H1 (cell line): ENCODE data around the gene ROM1. TPM values are rescaled to one million over a fixed set of nuclear protein-coding genes. Genes with fewer than 3 reads are reported as not detected.

Experiments
- BRCA1 ChIP-seq: IDR thresholded peaks from 2 replicates; pipeline ENCODE4 v1.6.1; 2012; ENCODE audit warnings: low read depth, low read length, improper control_type of control experiment
- CREB1 ChIP-seq: IDR thresholded peaks from 2 replicates; pipeline ENCODE4 v1.6.1; 2012; ENCODE audit warnings: inconsistent platforms
- GABPA ChIP-seq: IDR thresholded peaks from 2 replicates; pipeline ENCODE4 v1.6.1; 2011; ENCODE audit warnings: mild to moderate bottlenecking, low read length, moderate library complexity, borderline replicate concordance; ENCODE audit not compliant: insufficient read depth
- JUN ChIP-seq: IDR thresholded peaks from 2 replicates; pipeline ENCODE4 v1.6.1; 2011; ENCODE audit warnings: low read depth, mild to moderate bottlenecking, improper control_type of control experiment, low read length
- KDM1A ChIP-seq: fragments of 200-600, 300-600 bp; sonication (generic); IDR thresholded peaks from 2 replicates; pipeline ENCODE4 v1.7.1; 2016; ENCODE audit warnings: mild to moderate bottlenecking, low read length, borderline replicate concordance
- MAX ChIP-seq: IDR thresholded peaks from 2 replicates; pipeline ENCODE4 v1.6.1; 2012; ENCODE audit warnings: inconsistent platforms
- POLR2A ChIP-seq, 2 experiments: IDR thresholded peaks; 1 replicate in 1 of 2; 2 replicates in 1 of 2; pipeline ENCODE4 v1.6.1; 2011; ENCODE audit warnings: low read depth in 2 of 2, low read length in 2 of 2, mild to moderate bottlenecking in 2 of 2; ENCODE audit errors: control extremely low read depth in 1 of 2
- POLR2AphosphoS5 ChIP-seq: IDR thresholded peaks from 2 replicates; pipeline ENCODE4 v1.6.1; 2011; ENCODE audit warnings: low read depth, low read length
- RAD21 ChIP-seq, 2 experiments: IDR thresholded peaks in 1 of 2; conservative IDR thresholded peaks in 1 of 2; 2 replicates each; pipeline ENCODE4 v1.6.1; 2011; ENCODE audit warnings: low read depth in 2 of 2, low read length in 2 of 2, improper control_type of control experiment in 1 of 2, inconsistent platforms in 1 of 2, mild to moderate bottlenecking in 1 of 2, moderate library complexity in 1 of 2
- SP1 ChIP-seq: IDR thresholded peaks from 2 replicates; pipeline ENCODE4 v1.6.1; 2011; ENCODE audit warnings: low read depth, low read length
- SP2 ChIP-seq: IDR thresholded peaks from 2 replicates; pipeline ENCODE4 v1.6.1; 2012; ENCODE audit warnings: mild to moderate bottlenecking, low read length, inconsistent platforms
- SP4 ChIP-seq: IDR thresholded peaks from 2 replicates; pipeline ENCODE4 v1.6.1; 2012; ENCODE audit warnings: low read length, inconsistent platforms
- SUZ12 ChIP-seq: fragments of 200-600 bp; sonication (generic); IDR thresholded peaks from 2 replicates; pipeline ENCODE4 v1.6.1; 2012; ENCODE audit warnings: mild to moderate bottlenecking, inconsistent platforms, low read length, moderate library complexity, mixed read lengths
- TEAD4 ChIP-seq: IDR thresholded peaks from 2 replicates; pipeline ENCODE4 v1.6.1; 2012; ENCODE audit warnings: low read depth, low read length, inconsistent platforms, mixed read lengths
- polyA plus RNA-seq, 7 experiments: library from polyadenylated mRNA; depleted of rRNA in 3 of 7; stranded (reverse) in 5 of 7; unstranded in 2 of 7; fragments of >200 nt in 5 of 7; fragments of 200-250 nt in 2 of 7; gene quantifications; 1 replicate in 5 of 7; 2 replicates in 1 of 7; 4 replicates in 1 of 7; pipeline versions ENCODE4 v1.2.1 to v1.2.3, GENCODE V29; 2011 to 2013; ENCODE audit warnings: missing spikeins in 2 of 7, mixed read lengths in 2 of 7
- total RNA-seq: library from RNA; stranded (reverse); fragmentation: NEBNext Ultra II Directional; extraction: Animal tissue kit (Norgen Biotek cat#: 25700); gene quantifications from 2 replicates; pipeline ENCODE4 v1.2.1, GENCODE V29; 2021

Gene ROM1
- total and polyA plus RNA-seq, 2 of the 8 experiments (the other 6 are each of a cell fraction or from before 2014, with no cell fraction given): 0.86 to 2.2 TPM

GRCh38 chr11:62621567-62622470 is 8.8 kb downstream of the ROM1 start, which contains the start of gene B3GAT3 (continued):
- TF ChIP-seq KDM1A: no peak
- TF ChIP-seq JUN: peak; percentile 85
- TF ChIP-seq POLR2A (IDR thresholded peaks at IDR 0.05; ENCODE audit: control extremely low read depth in 1 of 2, low read depth in 2 of 2, low read length in 2 of 2): peak in 1 of 2 experiments; percentile 96; a peak in 2 of 3 replicates
- peak; percentile 87 for TF ChIP-seq POLR2AphosphoS5
- peak; percentile 0; a peak in 2 of 4 replicates for TF ChIP-seq RAD21 (IDR thresholded peaks at IDR 0.05 in 1 of 2, conservative IDR thresholded peaks at IDR 0.05 in 1 of 2; ENCODE audit: low read depth in 2 of 2, low read length in 2 of 2)
- no peak for TF ChIP-seq SUZ12
- TF ChIP-seq CREB1: peak; percentile 93
- peak; percentile 93 for TF ChIP-seq MAX
- peak; percentile 96 for TF ChIP-seq GABPA
- TF ChIP-seq TEAD4: 0 out of 2 replicates have a peak, but pooled peaks have one; percentile 0
- no peak for TF ChIP-seq SP2
- no peak; the same call in 1 of the 2 replicates for TF ChIP-seq BRCA1
- peak; percentile 61; the same call in 1 of the 2 replicates for TF ChIP-seq SP1
- peak; percentile 74; the same call in 1 of the 2 replicates for TF ChIP-seq SP4
- TF ChIP-seq, all 59 proteins: peak for 27
